HEK293T (cell line): ENCODE measurements around the gene PRKRIP1.
"Not testable (repeated sequence)": the region's sequence is repeated elsewhere in the genome, so short reads cannot be mapped to it uniquely, and the experiment has no call there.

Experiments
- CTCF ChIA-PET: fragments of 350-600 bp; formaldehyde crosslinking; extraction: SDS; loops from one replicate; lab custom pipeline; 2021; ENCODE audit warnings: antibody characterized with exemption, inconsistent platforms; lab: Yijun Ruan, JAX
- POLR2A ChIA-PET: fragments of 350-600 bp; formaldehyde crosslinking; extraction: SDS; loops from one replicate; lab custom pipeline; 2020; ENCODE audit warnings: antibody characterized with exemption, inconsistent platforms; lab: Yijun Ruan, JAX
- DNase-seq: peaks from one replicate; pipeline ENCODE4 v3.0.0; 2012; ENCODE audit warnings: mixed read lengths; ENCODE audit errors: extremely low spot score
- ARNT ChIP-seq: fragments of 450-650 bp; IDR thresholded peaks from 2 replicates; pipeline ENCODE4 v1.6.1; 2017; ENCODE audit warnings: mild to moderate bottlenecking
- BHLHE40 ChIP-seq: fragments of 450-650 bp; IDR thresholded peaks from 2 replicates; pipeline ENCODE4 v1.6.1; 2016; ENCODE audit warnings: mild to moderate bottlenecking, moderate library complexity, borderline replicate concordance
- CTBP1 ChIP-seq: fragments of 450-650 bp; IDR thresholded peaks from 2 replicates; pipeline ENCODE4 v1.6.1; 2016; ENCODE audit warnings: borderline replicate concordance
- ELF4 ChIP-seq: fragments of 450-650 bp; IDR thresholded peaks from 2 replicates; pipeline ENCODE4 v1.6.1; 2017; ENCODE audit warnings: antibody characterized with exemption
- FOXA1 ChIP-seq: fragments of 450-650 bp; IDR thresholded peaks from 2 replicates; pipeline ENCODE4 v1.6.1; 2016; ENCODE audit warnings: mild to moderate bottlenecking
- FOXK2 ChIP-seq: fragments of 450-650 bp; IDR thresholded peaks from 2 replicates; pipeline ENCODE4 v1.6.1; 2016; ENCODE audit warnings: mild to moderate bottlenecking
- FOXM1 ChIP-seq: fragments of 450-650 bp; IDR thresholded peaks from 2 replicates; pipeline ENCODE4 v1.6.1; 2017; ENCODE audit warnings: mild to moderate bottlenecking, borderline replicate concordance
- HDGF ChIP-seq: fragments of 450-650 bp; IDR thresholded peaks from 2 replicates; pipeline ENCODE4 v1.6.1; 2017; ENCODE audit warnings: antibody characterized with exemption, borderline replicate concordance
- L3MBTL2 ChIP-seq: fragments of 450-650 bp; conservative IDR thresholded peaks from 2 replicates; pipeline ENCODE4 v1.6.1; 2016; ENCODE audit warnings: mild to moderate bottlenecking
- LEF1 ChIP-seq: fragments of 450-650 bp; IDR thresholded peaks from 2 replicates; pipeline ENCODE4 v1.6.1; 2017; ENCODE audit warnings: mild to moderate bottlenecking, borderline replicate concordance
- NFRKB ChIP-seq: fragments of 450-650 bp; IDR thresholded peaks from 2 replicates; pipeline ENCODE4 v1.6.1; 2016; ENCODE audit warnings: mild to moderate bottlenecking, moderate library complexity
- PKNOX1 ChIP-seq: fragments of 450-650 bp; IDR thresholded peaks from 2 replicates; pipeline ENCODE4 v1.6.1; 2016
- SP1 ChIP-seq: fragments of 450-650 bp; IDR thresholded peaks from 2 replicates; pipeline ENCODE4 v1.6.1; 2017
- SUZ12 ChIP-seq: fragments of 450-650 bp; IDR thresholded peaks from 2 replicates; pipeline ENCODE4 v1.6.1; 2016; ENCODE audit warnings: mild to moderate bottlenecking
- TARDBP ChIP-seq: fragments of 450-650 bp; IDR thresholded peaks from 2 replicates; pipeline ENCODE4 v1.6.1; 2016
- ZNF384 ChIP-seq: fragments of 450-650 bp; IDR thresholded peaks from 2 replicates; pipeline ENCODE4 v1.6.1; 2016

Gene PRKRIP1

GRCh38 chr7:102400360-102400759, 4.2 kb downstream of the PRKRIP1 start:
- POLR2A ChIA-PET: no interaction called here
- CTCF ChIA-PET: no interaction called here
- no peak for TF ChIP-seq LEF1
- no peak for TF ChIP-seq ZNF384
- TF ChIP-seq PKNOX1: no peak
- TF ChIP-seq CTBP1: no peak
- no peak for TF ChIP-seq SP1
- TF ChIP-seq FOXA1: no peak
- no peak for TF ChIP-seq FOXK2
- DNase-seq: no peak

GRCh38 chr7:102403563-102403962, 7.4 kb downstream of the PRKRIP1 start:
- TF ChIP-seq PKNOX1 (no peak), CTBP1 (no peak), HDGF (no peak), FOXK2 (no peak)
- DNase-seq: no peak
- ChIA-PET CTCF (no interaction called here), POLR2A (no interaction called here)

- TF ChIP-seq ARNT: no peak
- TF ChIP-seq PKNOX1: no peak
- no peak for TF ChIP-seq LEF1
- TF ChIP-seq BHLHE40: no peak
- no peak for TF ChIP-seq FOXK2
- TF ChIP-seq TARDBP: no peak
- TF ChIP-seq HDGF: no peak
- ChIA-PET CTCF (interaction anchor here (0.7 kb wide), 1 partner anchor 8 kb away, joined by 3 read pairs; the partner anchor contains the start of gene PRKRIP1), POLR2A (no interaction called here)
- DNase-seq: peak; percentile 75
Observed at GRCh38 chr7:102404005-102404861, 8.1 kb downstream of the PRKRIP1 start.

- CTCF ChIA-PET: interaction anchor here (0.7 kb wide), 1 partner anchor 9 kb away, joined by 3 read pairs; the partner anchor contains the start of gene PRKRIP1
- DNase-seq, POLR2A ChIA-PET: not testable (repeated sequence)
Observed at GRCh38 chr7:102404862-102405188, 8.7 kb downstream of the PRKRIP1 start.

- CTCF ChIA-PET: no interaction called here
- TF ChIP-seq PKNOX1 (no peak), BHLHE40 (no peak), SUZ12 (no peak), CTBP1 (no peak), LEF1 (no peak), NFRKB (no peak), FOXK2 (no peak), TARDBP (no peak), L3MBTL2 (no peak), FOXM1 (no peak), ZNF384 (no peak), FOXA1 (no peak), ARNT (no peak), HDGF (no peak), ELF4 (no peak)
- no peak for DNase-seq
- POLR2A ChIA-PET: no interaction called here
Observed at GRCh38 chr7:102407910-102408309, 11.7 kb downstream of the PRKRIP1 start.

- DNase-seq, POLR2A ChIA-PET, CTCF ChIA-PET: not testable (repeated sequence)
Observed at GRCh38 chr7:102408530-102408929, 12.4 kb downstream of the PRKRIP1 start.

GRCh38 chr7:102409340-102409739, 13.2 kb downstream of the PRKRIP1 start:
- TF ChIP-seq FOXK2 (no peak), PKNOX1 (no peak), TARDBP (no peak), FOXA1 (no peak), ARNT (no peak), ZNF384 (no peak)
- no peak for DNase-seq
- POLR2A ChIA-PET: no interaction called here
- CTCF ChIA-PET: no interaction called here
